Measurements from ENCODE around the gene ALAS1.

ALAS1 gene

GRCh38 chr3:52230461-52230860 is 32.5 kb downstream of the ALAS1 start:
- Histone ChIP-seq H3K9ac (ENCODE audit: low read length in 2 of 2) (no peak overlapping the region), H3K9me3 (ENCODE audit: control insufficient read depth in 2 of 2, low read length in 2 of 2) (no peaks in the 10 kb centered on the region), H3K4me1 (ENCODE audit: control insufficient read depth, insufficient read depth, low read length) (peaks cover 14% of the 10 kb centered on the region), H3K27me3 (ENCODE audit: control insufficient read depth in 1 of 2, insufficient read depth in 2 of 2, low read length in 2 of 2) (no peaks in the 10 kb centered on the region), H3K4me3 (ENCODE audit: low read length in 2 of 2) (no peak overlapping the region), H3K27ac (ENCODE audit: low read length) (no peak overlapping the region), H3K36me3 (ENCODE audit: control insufficient read depth in 2 of 2, insufficient read depth in 2 of 2, low read length in 2 of 2) (peaks cover 36 to 43% of the 10 kb centered on the region in 2 donors)

- H3K36me3 ChIP-seq (ENCODE audit: control insufficient read depth in 2 of 2, insufficient read depth in 2 of 2, low read length in 2 of 2) = peaks cover 40 to 43% of the 10 kb centered on the region in 2 donors
- no peak overlapping the region for H3K4me3 ChIP-seq (ENCODE audit: low read length in 2 of 2)
- H3K9me3 ChIP-seq (ENCODE audit: control insufficient read depth in 2 of 2, low read length in 2 of 2) = no peaks in the 10 kb centered on the region
- H3K9ac ChIP-seq (ENCODE audit: low read length in 2 of 2) = no peak overlapping the region
- H3K4me1 ChIP-seq (ENCODE audit: control insufficient read depth, insufficient read depth, low read length) = peaks cover 18% of the 10 kb centered on the region
- no peaks in the 10 kb centered on the region for H3K27me3 ChIP-seq (ENCODE audit: control insufficient read depth in 1 of 2, insufficient read depth in 2 of 2, low read length in 2 of 2)
- H3K27ac ChIP-seq (ENCODE audit: low read length) = no peak overlapping the region
Measured at GRCh38 chr3:52230889-52231499, 33.0 kb downstream of the ALAS1 start.

GRCh38 chr3:52231502-52232278 is 33.7 kb downstream of the ALAS1 start:
- H3K36me3 ChIP-seq (ENCODE audit: control insufficient read depth in 2 of 2, insufficient read depth in 2 of 2, low read length in 2 of 2) = peaks cover 40 to 43% of the 10 kb centered on the region in 2 donors
- H3K27me3 ChIP-seq (ENCODE audit: control insufficient read depth in 1 of 2, insufficient read depth in 2 of 2, low read length in 2 of 2) = no peaks in the 10 kb centered on the region
- H3K4me3 ChIP-seq (ENCODE audit: low read length in 2 of 2) = no peak overlapping the region
- H3K27ac ChIP-seq (ENCODE audit: low read length) = no peak overlapping the region
- no peaks in the 10 kb centered on the region for H3K9me3 ChIP-seq (ENCODE audit: control insufficient read depth in 2 of 2, low read length in 2 of 2)
- H3K9ac ChIP-seq (ENCODE audit: low read length in 2 of 2) = no peak overlapping the region
- H3K4me1 ChIP-seq (ENCODE audit: control insufficient read depth, insufficient read depth, low read length) = peaks cover 25% of the 10 kb centered on the region

DNA sequence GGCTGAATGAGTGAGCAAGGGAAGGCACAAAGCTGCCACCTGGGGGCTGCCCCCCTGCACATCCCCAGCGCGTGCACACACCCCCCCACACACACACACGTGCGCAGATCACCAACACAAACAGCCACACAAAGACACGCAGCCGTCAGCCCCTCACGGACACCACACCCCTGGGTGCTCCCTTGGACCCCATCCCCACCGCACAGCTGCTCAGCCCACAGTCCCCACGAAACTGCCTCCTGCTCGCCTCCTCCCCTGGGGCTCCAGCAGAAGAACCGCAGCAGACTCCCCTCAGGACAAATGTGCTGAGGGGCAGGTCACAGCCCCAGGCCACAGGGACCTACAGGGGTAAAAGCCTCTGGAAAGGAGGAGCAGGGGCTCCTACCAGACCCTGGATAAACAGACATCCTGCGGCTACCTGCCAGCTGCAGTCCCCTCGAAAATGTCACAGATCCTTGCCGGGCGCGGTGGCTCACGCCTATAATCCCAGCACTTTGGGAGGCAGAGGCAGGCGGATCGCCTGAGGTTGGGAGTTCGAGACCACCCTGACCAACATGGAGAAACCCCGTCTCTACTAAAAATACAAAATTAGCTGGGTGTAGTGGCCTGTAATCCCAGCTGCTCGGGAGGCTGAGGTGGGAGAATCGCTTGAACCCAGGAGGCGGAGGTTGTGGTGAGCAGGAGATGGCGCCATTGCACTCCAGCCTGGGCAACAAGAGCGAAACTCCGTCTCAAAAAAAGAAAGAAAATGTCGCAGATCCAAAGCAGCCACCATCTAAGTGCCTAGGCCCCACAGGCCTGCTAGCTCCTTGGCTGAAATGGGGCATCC is 34.5 kb downstream of the ALAS1 start:
- peaks cover 33% of the 10 kb centered on the region for H3K4me1 ChIP-seq (ENCODE audit: control insufficient read depth, insufficient read depth, low read length)

GRCh38 chr3:52233108-52233591 is 35.2 kb downstream of the ALAS1 start:
- H3K9me3 ChIP-seq (ENCODE audit: control insufficient read depth in 2 of 2, low read length in 2 of 2) = no peaks in the 10 kb centered on the region
- peaks cover 38 to 40% of the 10 kb centered on the region in 2 donors for H3K36me3 ChIP-seq (ENCODE audit: control insufficient read depth in 2 of 2, insufficient read depth in 2 of 2, low read length in 2 of 2)
- H3K9ac ChIP-seq (ENCODE audit: low read length in 2 of 2) = peak overlapping the region in 1 of 2 donors; percentile 36
- H3K27me3 ChIP-seq (ENCODE audit: control insufficient read depth in 1 of 2, insufficient read depth in 2 of 2, low read length in 2 of 2) = no peaks in the 10 kb centered on the region
- no peak overlapping the region for H3K4me3 ChIP-seq (ENCODE audit: low read length in 2 of 2)
- peaks cover 40% of the 10 kb centered on the region for H3K4me1 ChIP-seq (ENCODE audit: control insufficient read depth, insufficient read depth, low read length)
- no peak overlapping the region for H3K27ac ChIP-seq (ENCODE audit: low read length)

More for the DNA sequence above, 34.5 kb downstream of the ALAS1 start:
- Histone ChIP-seq H3K36me3 (ENCODE audit: control insufficient read depth in 2 of 2, insufficient read depth in 2 of 2, low read length in 2 of 2) (peaks cover 40 to 43% of the 10 kb centered on the region in 2 donors), H3K4me3 (ENCODE audit: low read length in 2 of 2) (no peak overlapping the region), H3K9ac (ENCODE audit: low read length in 2 of 2) (peak overlapping the region in 1 of 2 donors; percentile 36), H3K27ac (ENCODE audit: low read length) (no peak overlapping the region), H3K9me3 (ENCODE audit: control insufficient read depth in 2 of 2, low read length in 2 of 2) (no peaks in the 10 kb centered on the region), H3K27me3 (ENCODE audit: control insufficient read depth in 1 of 2, insufficient read depth in 2 of 2, low read length in 2 of 2) (no peaks in the 10 kb centered on the region)

DNA sequence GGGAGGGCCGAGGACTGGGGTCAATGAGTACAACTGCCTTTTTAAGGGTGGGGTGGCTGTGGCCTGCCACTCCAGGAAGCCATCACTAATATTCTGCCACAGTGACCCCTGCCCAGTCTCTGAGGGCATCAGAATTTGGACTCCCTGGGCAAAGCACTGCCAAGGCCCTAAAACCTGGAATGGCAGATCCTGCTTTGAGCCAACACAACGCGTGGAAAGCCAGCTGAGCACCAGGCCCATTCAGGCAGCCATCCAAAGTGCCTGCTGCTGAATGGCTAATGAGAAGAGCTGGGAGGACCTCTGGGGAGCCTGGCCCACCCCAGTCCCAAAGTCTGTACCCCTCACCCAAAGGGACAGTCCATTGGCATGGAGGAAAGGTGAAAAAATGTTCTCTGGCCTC is 36.0 kb downstream of the ALAS1 start:
- Histone ChIP-seq H3K27ac (ENCODE audit: low read length) (no peak overlapping the region), H3K4me3 (ENCODE audit: low read length in 2 of 2) (no peak overlapping the region), H3K9ac (ENCODE audit: low read length in 2 of 2) (no peak overlapping the region), H3K27me3 (ENCODE audit: control insufficient read depth in 1 of 2, insufficient read depth in 2 of 2, low read length in 2 of 2) (no peaks in the 10 kb centered on the region), H3K4me1 (ENCODE audit: control insufficient read depth, insufficient read depth, low read length) (peaks cover 45% of the 10 kb centered on the region), H3K36me3 (ENCODE audit: control insufficient read depth in 2 of 2, insufficient read depth in 2 of 2, low read length in 2 of 2) (peaks cover 34 to 36% of the 10 kb centered on the region in 2 donors), H3K9me3 (ENCODE audit: control insufficient read depth in 2 of 2, low read length in 2 of 2) (no peaks in the 10 kb centered on the region)

DNA sequence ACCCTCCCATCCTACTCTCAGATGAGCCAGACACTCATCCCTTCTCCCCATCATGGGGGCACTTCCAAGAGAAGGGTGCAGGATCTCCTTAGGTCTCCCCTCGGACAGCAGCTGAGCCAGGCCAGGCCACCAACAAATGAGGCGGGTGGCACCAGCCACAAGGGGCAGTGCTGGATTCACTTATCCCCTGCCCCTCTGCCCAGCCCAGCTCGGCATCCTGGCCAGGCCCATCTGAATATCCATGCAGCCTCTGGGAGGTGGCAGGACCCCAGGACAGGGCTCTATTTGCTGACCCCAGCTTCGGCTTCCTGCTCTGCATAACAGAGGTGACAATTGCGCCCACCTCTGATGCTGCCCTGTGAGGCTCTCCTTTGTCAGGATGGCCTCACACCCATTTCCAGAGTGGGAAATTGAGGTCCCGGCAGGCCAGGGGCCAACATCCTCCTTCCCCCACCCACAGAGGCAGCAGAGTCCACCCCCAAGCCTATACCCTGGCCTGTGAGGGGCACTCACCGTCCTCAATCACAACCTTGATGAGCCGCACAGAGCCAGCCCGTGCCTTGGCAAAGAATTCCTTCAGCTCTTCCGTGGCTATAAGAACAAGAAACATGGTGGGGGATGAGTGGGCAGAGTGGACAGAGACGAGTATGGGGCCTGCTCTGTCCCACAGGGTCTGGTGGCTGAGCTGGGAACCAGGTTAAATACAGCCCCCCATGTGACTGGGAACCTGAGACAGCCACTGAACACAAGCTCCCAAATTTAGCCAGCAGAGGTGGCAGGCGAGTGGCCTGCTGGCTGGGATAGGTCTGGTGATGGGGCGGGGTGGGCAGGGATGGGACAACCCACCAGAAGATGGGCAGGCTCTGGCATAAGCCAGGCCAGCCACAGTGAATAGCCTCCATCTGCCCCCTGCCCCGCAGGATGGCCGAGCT is 36.8 kb downstream of the ALAS1 start:
- H3K4me1 ChIP-seq (ENCODE audit: control insufficient read depth, insufficient read depth, low read length) = peaks cover 48% of the 10 kb centered on the region
- H3K9ac ChIP-seq (ENCODE audit: low read length in 2 of 2) = no peak overlapping the region

GRCh38 chr3:52236424-52236886 is 38.5 kb downstream of the ALAS1 start:
- Histone ChIP-seq H3K4me3 (ENCODE audit: low read length in 2 of 2) (no peak overlapping the region), H3K36me3 (ENCODE audit: control insufficient read depth in 2 of 2, insufficient read depth in 2 of 2, low read length in 2 of 2) (peaks cover 11 to 13% of the 10 kb centered on the region in 2 donors), H3K27me3 (ENCODE audit: control insufficient read depth in 1 of 2, insufficient read depth in 2 of 2, low read length in 2 of 2) (no peaks in the 10 kb centered on the region), H3K9me3 (ENCODE audit: control insufficient read depth in 2 of 2, low read length in 2 of 2) (no peaks in the 10 kb centered on the region), H3K9ac (ENCODE audit: low read length in 2 of 2) (peak overlapping the region in 1 of 2 donors; percentile 21), H3K4me1 (ENCODE audit: control insufficient read depth, insufficient read depth, low read length) (peaks cover 57% of the 10 kb centered on the region), H3K27ac (ENCODE audit: low read length) (peak overlapping the region; percentile 88)

More for the DNA sequence above, 36.8 kb downstream of the ALAS1 start:
- no peaks in the 10 kb centered on the region for H3K9me3 ChIP-seq (ENCODE audit: control insufficient read depth in 2 of 2, low read length in 2 of 2)
- no peak overlapping the region for H3K27ac ChIP-seq (ENCODE audit: low read length)
- H3K27me3 ChIP-seq (ENCODE audit: control insufficient read depth in 1 of 2, insufficient read depth in 2 of 2, low read length in 2 of 2) = no peaks in the 10 kb centered on the region
- H3K36me3 ChIP-seq (ENCODE audit: control insufficient read depth in 2 of 2, insufficient read depth in 2 of 2, low read length in 2 of 2) = peaks cover 26 to 27% of the 10 kb centered on the region in 2 donors
- no peak overlapping the region for H3K4me3 ChIP-seq (ENCODE audit: low read length in 2 of 2)

DNA sequence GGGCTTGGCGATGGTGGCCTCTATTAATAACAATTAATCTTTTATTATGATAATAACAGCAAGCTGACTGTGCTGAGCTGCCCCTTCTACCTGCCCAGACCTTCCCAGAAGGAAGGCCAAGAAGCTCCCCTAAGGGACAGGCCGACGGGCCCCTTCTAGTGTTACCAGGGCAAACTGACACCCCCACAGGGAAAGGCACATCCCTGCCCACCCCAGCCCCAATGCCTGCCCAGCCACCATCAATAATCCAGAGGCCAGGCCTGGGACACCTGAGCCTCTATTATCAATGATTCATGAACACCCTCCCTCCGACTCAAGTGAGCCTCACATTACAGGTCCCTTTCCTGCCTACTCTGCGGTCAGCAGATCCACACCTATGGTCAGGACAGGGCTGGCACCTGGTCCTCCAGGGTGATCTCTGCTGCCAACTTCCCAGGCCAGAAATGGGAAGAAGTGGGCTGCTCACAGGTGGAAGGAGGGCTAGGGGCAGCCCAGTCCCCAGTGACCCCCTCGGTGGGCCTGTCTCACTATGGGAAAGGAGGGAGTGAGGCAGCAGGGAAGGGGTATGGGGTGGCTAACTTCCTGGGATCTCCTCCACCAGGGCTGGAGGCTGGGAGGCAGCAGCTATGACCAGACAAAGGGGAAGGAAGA is 39.2 kb downstream of the ALAS1 start:
- peak overlapping the region; percentile 88 for H3K27ac ChIP-seq (ENCODE audit: low read length)
- no peaks in the 10 kb centered on the region for H3K9me3 ChIP-seq (ENCODE audit: control insufficient read depth in 2 of 2, low read length in 2 of 2)
- H3K36me3 ChIP-seq (ENCODE audit: control insufficient read depth in 2 of 2, insufficient read depth in 2 of 2, low read length in 2 of 2) = peaks cover 11 to 13% of the 10 kb centered on the region in 2 donors
- H3K4me1 ChIP-seq (ENCODE audit: control insufficient read depth, insufficient read depth, low read length) = peaks cover 55% of the 10 kb centered on the region
- H3K9ac ChIP-seq (ENCODE audit: low read length in 2 of 2) = peak overlapping the region; percentile 51 to 65
- peak overlapping the region; percentile 64 to 98 for H3K4me3 ChIP-seq (ENCODE audit: low read length in 2 of 2)
- H3K27me3 ChIP-seq (ENCODE audit: control insufficient read depth in 1 of 2, insufficient read depth in 2 of 2, low read length in 2 of 2) = no peaks in the 10 kb centered on the region
